ENCODE measurements around the gene PADI1. TPM values are rescaled to one million over a fixed set of nuclear protein-coding genes. Genes with fewer than 3 reads are reported as not detected.

The PADI1 gene
- total RNA-seq, 1 donor from 2014 or later = not detected

DNA sequence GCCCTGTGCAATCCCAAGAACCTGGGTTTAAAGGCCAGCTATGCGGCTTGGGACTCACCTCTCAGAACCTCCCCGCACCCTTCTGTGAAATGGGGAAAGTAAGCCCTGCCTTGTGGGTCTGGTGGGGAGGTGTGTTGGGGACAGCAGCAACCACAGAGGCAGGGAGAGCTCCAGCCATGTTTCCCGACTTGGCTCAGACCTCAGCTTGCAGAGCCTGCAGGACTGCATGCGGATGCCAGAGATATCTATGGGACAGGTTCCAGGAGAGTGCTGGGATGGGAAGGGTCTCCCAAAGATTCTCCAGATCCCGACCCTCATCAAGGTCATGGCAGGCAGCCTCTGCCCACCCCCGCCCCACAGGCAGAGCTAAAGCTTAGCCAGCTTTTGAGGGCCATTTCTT lies 20.2 kb downstream of the PADI1 start:
- TF ChIP-seq, protein P1, sequence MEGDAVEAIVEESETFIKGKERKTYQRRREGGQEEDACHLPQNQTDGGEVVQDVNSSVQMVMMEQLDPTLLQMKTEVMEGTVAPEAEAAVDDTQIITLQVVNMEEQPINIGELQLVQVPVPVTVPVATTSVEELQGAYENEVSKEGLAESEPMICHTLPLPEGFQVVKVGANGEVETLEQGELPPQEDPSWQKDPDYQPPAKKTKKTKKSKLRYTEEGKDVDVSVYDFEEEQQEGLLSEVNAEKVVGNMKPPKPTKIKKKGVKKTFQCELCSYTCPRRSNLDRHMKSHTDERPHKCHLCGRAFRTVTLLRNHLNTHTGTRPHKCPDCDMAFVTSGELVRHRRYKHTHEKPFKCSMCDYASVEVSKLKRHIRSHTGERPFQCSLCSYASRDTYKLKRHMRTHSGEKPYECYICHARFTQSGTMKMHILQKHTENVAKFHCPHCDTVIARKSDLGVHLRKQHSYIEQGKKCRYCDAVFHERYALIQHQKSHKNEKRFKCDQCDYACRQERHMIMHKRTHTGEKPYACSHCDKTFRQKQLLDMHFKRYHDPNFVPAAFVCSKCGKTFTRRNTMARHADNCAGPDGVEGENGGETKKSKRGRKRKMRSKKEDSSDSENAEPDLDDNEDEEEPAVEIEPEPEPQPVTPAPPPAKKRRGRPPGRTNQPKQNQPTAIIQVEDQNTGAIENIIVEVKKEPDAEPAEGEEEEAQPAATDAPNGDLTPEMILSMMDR (IDR thresholded peaks at IDR 0.05) = no peak
- intact Hi-C loops (cut with DNase I) = no loop called here
- DNase-seq (ENCODE audit: low spot score in 2 of 2) = no peak
- Histone ChIP-seq H3K36me3 (no peaks in the 10 kb centered on the region), H3K27ac (no peak overlapping the region), H3K4me3 (no peak overlapping the region), H3K27me3 (no peaks in the 10 kb centered on the region), H3K4me1 (no peaks in the 10 kb centered on the region), H3K9me3 (no peaks in the 10 kb centered on the region)

DNA sequence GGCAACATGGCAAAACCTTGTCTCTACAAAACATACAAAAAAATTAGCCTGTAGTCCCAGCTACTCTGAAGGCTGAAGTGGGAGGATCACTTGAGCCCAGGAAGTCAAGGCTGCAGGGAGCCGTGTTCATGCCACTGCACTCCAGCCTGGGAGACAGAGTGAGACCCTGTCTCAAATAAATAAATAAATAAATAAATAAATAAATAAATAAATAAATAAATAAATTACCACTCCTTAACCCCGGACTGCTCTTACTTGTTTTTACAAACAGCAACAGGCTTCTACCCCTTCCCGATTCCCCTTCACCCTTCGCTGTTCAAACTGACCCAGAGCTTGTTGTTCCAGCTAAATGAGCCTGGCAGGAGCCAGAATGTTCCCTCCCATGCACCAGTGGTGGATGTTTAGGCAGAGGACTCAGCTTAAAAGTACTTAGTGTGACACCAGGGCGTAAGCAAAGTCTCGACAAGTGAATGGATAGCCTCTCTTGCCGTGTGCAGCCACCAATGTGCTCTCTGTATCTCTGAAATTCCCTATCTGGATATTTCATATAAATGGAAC lies 22.5 kb downstream of the PADI1 start:
- TF ChIP-seq, protein P1 (IDR thresholded peaks at IDR 0.05) = no peak
- Histone ChIP-seq H3K4me1 (no peaks in the 10 kb centered on the region), H3K27me3 (no peaks in the 10 kb centered on the region), H3K27ac (no peak overlapping the region), H3K9me3 (no peaks in the 10 kb centered on the region), H3K36me3 (no peaks in the 10 kb centered on the region), H3K4me3 (no peak overlapping the region)
- no peak for DNase-seq (ENCODE audit: low spot score in 2 of 2)
- intact Hi-C loops (cut with DNase I) = no loop called here

DNA sequence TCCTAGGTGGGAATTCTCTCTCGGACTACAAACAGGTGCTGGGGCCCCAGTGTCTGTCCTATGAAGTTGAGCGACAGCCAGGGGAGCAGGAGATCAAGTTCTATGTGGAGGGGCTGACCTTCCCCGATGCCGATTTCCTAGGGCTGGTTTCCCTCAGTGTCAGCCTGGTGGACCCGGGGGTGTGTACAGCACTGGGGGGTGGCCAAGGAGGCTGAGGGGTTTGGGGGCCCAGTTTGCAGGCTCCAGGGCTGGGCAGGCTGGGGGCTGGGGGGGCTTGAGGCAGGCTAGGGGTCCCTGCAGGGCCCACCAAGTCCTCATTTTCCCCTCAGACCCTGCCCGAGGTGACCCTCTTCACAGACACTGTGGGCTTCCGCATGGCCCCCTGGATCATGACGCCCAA lies 23.7 kb downstream of the PADI1 start:
- intact Hi-C loops (cut with DNase I) = no loop called here
- TF ChIP-seq, protein P1 (IDR thresholded peaks at IDR 0.05) = no peak
- no peak for DNase-seq (ENCODE audit: low spot score in 2 of 2)
- Histone ChIP-seq H3K27me3 (no peaks in the 10 kb centered on the region), H3K4me3 (no peak overlapping the region), H3K9me3 (no peaks in the 10 kb centered on the region), H3K27ac (no peak overlapping the region), H3K36me3 (no peaks in the 10 kb centered on the region), H3K4me1 (peaks cover 0 to 3% of the 10 kb centered on the region in 2 donors)

- Histone ChIP-seq H3K27ac (no peak overlapping the region), H3K27me3 (no peaks in the 10 kb centered on the region), H3K9me3 (no peaks in the 10 kb centered on the region), H3K36me3 (no peaks in the 10 kb centered on the region), H3K4me1 (peaks cover 0 to 4% of the 10 kb centered on the region in 2 donors), H3K4me3 (no peak overlapping the region)
- intact Hi-C loops (cut with DNase I) = no loop called here
- DNase-seq (ENCODE audit: low spot score in 2 of 2) = no peak
- TF ChIP-seq, protein P1 (IDR thresholded peaks at IDR 0.05) = no peak
Measured at GRCh38 chr1:17229379-17229778, 24.5 kb downstream of the PADI1 start.

DNA sequence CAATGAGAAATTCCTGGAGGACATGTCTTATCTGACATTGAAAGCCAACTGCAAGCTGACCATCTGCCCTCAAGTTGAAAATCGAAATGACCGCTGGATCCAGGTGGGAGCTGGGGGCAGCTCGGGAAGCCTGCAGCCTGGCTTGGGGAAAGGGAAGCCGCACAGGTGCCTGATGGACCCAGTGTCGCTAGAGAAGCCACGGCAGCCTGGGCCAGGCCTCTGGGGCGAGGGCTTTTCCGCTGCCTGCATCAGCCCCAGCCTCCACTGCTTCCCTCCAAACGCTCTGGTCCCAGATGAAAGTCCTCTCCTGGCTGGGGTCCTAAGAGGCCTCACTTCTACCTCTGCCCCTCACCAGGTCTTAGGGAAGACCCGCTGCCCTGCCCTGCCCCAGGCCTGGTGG lies 25.2 kb downstream of the PADI1 start:
- Histone ChIP-seq H3K4me1 (peaks cover 0 to 4% of the 10 kb centered on the region in 2 donors), H3K27ac (no peak overlapping the region), H3K4me3 (no peak overlapping the region), H3K36me3 (no peaks in the 10 kb centered on the region), H3K9me3 (no peaks in the 10 kb centered on the region), H3K27me3 (no peaks in the 10 kb centered on the region)
- intact Hi-C loops (cut with DNase I) = no loop called here
- TF ChIP-seq, protein P1 (IDR thresholded peaks at IDR 0.05) = no peak
- no peak for DNase-seq (ENCODE audit: low spot score in 2 of 2)
